OCI-LY1 (cell line): ENCODE measurements around the gene ROR1.

Source experiments
- H2AFZ ChIP-seq: fragments of 200-600 bp; sonication (generic), shearing (Covaris generic); 2 replicates; pipeline ENCODE4 v1.6.0; 2014; ENCODE audit warnings: antibody characterized with exemption, mild to moderate bottlenecking, low read length
- H3F3A ChIP-seq: fragments of 200-600 bp; sonication (generic), shearing (Covaris generic); 2 replicates; pipeline ENCODE4 v1.6.0; 2014; ENCODE audit warnings: mild to moderate bottlenecking, antibody characterized with exemption, low read length, moderate library complexity; ENCODE audit not compliant: insufficient read depth
- H3K27ac ChIP-seq: fragments of 200-600 bp; sonication (generic); 2 replicates; pipeline ENCODE4 v1.5.1; 2014; ENCODE audit warnings: low read length, mixed run types, mild to moderate bottlenecking, low read depth; ENCODE audit not compliant: poor library complexity, severe bottlenecking
- H3K27me3 ChIP-seq: fragments of 200-600 bp; sonication (generic); 2 replicates; pipeline ENCODE4 v1.6.0; 2014; ENCODE audit warnings: antibody characterized with exemption, mild to moderate bottlenecking, low read length, moderate library complexity; ENCODE audit not compliant: insufficient read depth
- H3K36me3 ChIP-seq: fragments of 200-600 bp; sonication (generic); 2 replicates; pipeline ENCODE4 v1.6.1; 2014; ENCODE audit warnings: mild to moderate bottlenecking, antibody characterized with exemption, low read length, moderate library complexity, mixed read lengths; ENCODE audit not compliant: insufficient read depth
- H3K4me1 ChIP-seq: fragments of 200-600 bp; sonication (generic); 2 replicates; pipeline ENCODE4 v1.5.1; 2014; ENCODE audit warnings: mild to moderate bottlenecking, low read length, moderate library complexity; ENCODE audit not compliant: insufficient read depth, severe bottlenecking
- H3K4me2 ChIP-seq: fragments of 200-600 bp; sonication (generic), shearing (Covaris generic); 2 replicates; pipeline ENCODE4 v1.6.1; 2014; ENCODE audit warnings: low read length
- H3K4me3 ChIP-seq: fragments of 200-600 bp; sonication (generic); 2 replicates; pipeline ENCODE4 v1.5.1; 2014; ENCODE audit warnings: low read length, low read depth, mild to moderate bottlenecking, mixed read lengths; ENCODE audit not compliant: poor library complexity, severe bottlenecking
- H3K79me2 ChIP-seq: fragments of 200-600 bp; shearing (Covaris generic); 2 replicates; pipeline ENCODE4 v1.6.1; 2016; ENCODE audit warnings: mixed run types, low read length, mixed read lengths; ENCODE audit not compliant: insufficient read depth
- H3K9ac ChIP-seq: fragments of 200-600 bp; sonication (generic), shearing (Covaris generic); 2 replicates; pipeline ENCODE4 v1.6.1; 2014; ENCODE audit warnings: mild to moderate bottlenecking, low read length, mixed read lengths
- H3K9me2 ChIP-seq: fragments of 200-600 bp; sonication (generic), shearing (Covaris generic); 2 replicates; pipeline ENCODE4 v1.6.1; 2014; ENCODE audit warnings: low read depth, mild to moderate bottlenecking, low read length, mixed read lengths
- H3K9me3 ChIP-seq: fragments of 200-600 bp; shearing (Covaris generic); 2 replicates; pipeline ENCODE4 v1.6.1; 2014; ENCODE audit warnings: low read length, mixed read lengths
- H4K20me1 ChIP-seq: fragments of 200-600 bp; sonication (generic), shearing (Covaris generic); 2 replicates; pipeline ENCODE4 v1.6.0; 2016; ENCODE audit warnings: mild to moderate bottlenecking, low read length; ENCODE audit not compliant: insufficient read depth
- CTCF ChIP-seq: fragments of 200-600 bp; sonication (generic), shearing (Covaris generic); IDR thresholded peaks from 2 replicates; pipeline ENCODE4 v1.5.1; 2017; ENCODE audit warnings: mild to moderate bottlenecking, antibody characterized with exemption, low read length, moderate library complexity, mixed read lengths
- EZH2 ChIP-seq: fragments of 200-600 bp; sonication (generic), shearing (Covaris generic); IDR thresholded peaks from 2 replicates; pipeline ENCODE4 v1.8.0; 2017; ENCODE audit warnings: borderline replicate concordance, mixed run types, mild to moderate bottlenecking, antibody characterized with exemption, low read length, moderate library complexity, mixed read lengths

Gene ROR1

GRCh38 chr1:64194168-64195080, 420.6 kb downstream of the ROR1 start:
- Histone ChIP-seq H3K36me3 (no peaks in the 10 kb centered on the region), H2AFZ (no peak overlapping the region), H3K9me2 (no peaks in the 10 kb centered on the region), H3K9me3 (no peaks in the 10 kb centered on the region), H3K79me2 (no peaks in the 10 kb centered on the region), H3K4me2 (no peak overlapping the region), H3K27ac (no peak overlapping the region), H3F3A (no peaks in the 10 kb centered on the region), H4K20me1 (no peaks in the 10 kb centered on the region), H3K4me1 (no peaks in the 10 kb centered on the region), H3K9ac (no peak overlapping the region), H3K27me3 (no peaks in the 10 kb centered on the region), H3K4me3 (no peak overlapping the region)
- no peak for TF ChIP-seq EZH2
- no peak for TF ChIP-seq CTCF

GRCh38 chr1:64195081-64195395, 421.2 kb downstream of the ROR1 start:
- Histone ChIP-seq H4K20me1 (no peaks in the 10 kb centered on the region), H3K4me1 (no peaks in the 10 kb centered on the region), H2AFZ (no peak overlapping the region), H3K27me3 (no peaks in the 10 kb centered on the region), H3K4me3 (no peak overlapping the region), H3K27ac (no peak overlapping the region), H3F3A (no peaks in the 10 kb centered on the region), H3K9ac (no peak overlapping the region), H3K36me3 (no peaks in the 10 kb centered on the region), H3K79me2 (no peaks in the 10 kb centered on the region), H3K9me3 (no peaks in the 10 kb centered on the region), H3K9me2 (no peaks in the 10 kb centered on the region), H3K4me2 (no peak overlapping the region)
- TF ChIP-seq CTCF = no peak

- Histone ChIP-seq H3K9me3 (no peaks in the 10 kb centered on the region), H3K4me2 (no peak overlapping the region), H3K4me1 (no peaks in the 10 kb centered on the region), H2AFZ (no peak overlapping the region), H3K79me2 (no peaks in the 10 kb centered on the region), H3K4me3 (no peak overlapping the region), H3K9ac (no peak overlapping the region), H3K9me2 (no peaks in the 10 kb centered on the region), H4K20me1 (no peaks in the 10 kb centered on the region), H3K27me3 (no peaks in the 10 kb centered on the region), H3F3A (no peaks in the 10 kb centered on the region), H3K36me3 (no peaks in the 10 kb centered on the region), H3K27ac (no peak overlapping the region)
- no peak for TF ChIP-seq CTCF
- TF ChIP-seq EZH2 = no peak
Observed at GRCh38 chr1:64196074-64196870, 422.5 kb downstream of the ROR1 start.
